NB4 (cell line): Measurements from ENCODE around the gene IRX4.

Experiments used
- CTCF ChIP-seq: IDR thresholded peaks from one replicate; pipeline ENCODE4 v1.5.1; 2012; ENCODE audit warnings: low read depth, low read length
- MYC ChIP-seq: IDR thresholded peaks from 2 replicates; pipeline ENCODE4 v1.6.1; 2011; ENCODE audit warnings: low read depth, low read length
- POLR2A ChIP-seq: IDR thresholded peaks from 2 replicates; pipeline ENCODE4 v1.6.1; 2011; ENCODE audit warnings: mild to moderate bottlenecking; ENCODE audit not compliant: insufficient read length; ENCODE audit errors: extremely low read depth

GRCh38 chr5:1860021-1860610 lies 22.6 kb downstream of the IRX4 start:
- TF ChIP-seq CTCF (no peak), POLR2A (no peak), MYC (no peak)
